ENCODE results near the gene PLAAT2.
"Not testable (repeated sequence)": the region's sequence is repeated elsewhere in the genome, so short reads cannot be mapped to it uniquely, and the experiment has no call there.

GRCh38 chr11:63528156-63528555 is 35.0 kb downstream of the PLAAT2 start:
- TF ChIP-seq POLR2AphosphoS5, POLR2A (IDR thresholded peaks at IDR 0.05): not testable (repeated sequence)
- TF ChIP-seq, protein P1, sequence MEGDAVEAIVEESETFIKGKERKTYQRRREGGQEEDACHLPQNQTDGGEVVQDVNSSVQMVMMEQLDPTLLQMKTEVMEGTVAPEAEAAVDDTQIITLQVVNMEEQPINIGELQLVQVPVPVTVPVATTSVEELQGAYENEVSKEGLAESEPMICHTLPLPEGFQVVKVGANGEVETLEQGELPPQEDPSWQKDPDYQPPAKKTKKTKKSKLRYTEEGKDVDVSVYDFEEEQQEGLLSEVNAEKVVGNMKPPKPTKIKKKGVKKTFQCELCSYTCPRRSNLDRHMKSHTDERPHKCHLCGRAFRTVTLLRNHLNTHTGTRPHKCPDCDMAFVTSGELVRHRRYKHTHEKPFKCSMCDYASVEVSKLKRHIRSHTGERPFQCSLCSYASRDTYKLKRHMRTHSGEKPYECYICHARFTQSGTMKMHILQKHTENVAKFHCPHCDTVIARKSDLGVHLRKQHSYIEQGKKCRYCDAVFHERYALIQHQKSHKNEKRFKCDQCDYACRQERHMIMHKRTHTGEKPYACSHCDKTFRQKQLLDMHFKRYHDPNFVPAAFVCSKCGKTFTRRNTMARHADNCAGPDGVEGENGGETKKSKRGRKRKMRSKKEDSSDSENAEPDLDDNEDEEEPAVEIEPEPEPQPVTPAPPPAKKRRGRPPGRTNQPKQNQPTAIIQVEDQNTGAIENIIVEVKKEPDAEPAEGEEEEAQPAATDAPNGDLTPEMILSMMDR (IDR thresholded peaks at IDR 0.05): not testable (repeated sequence)

Measured in prostate gland (tissue), 2 donors.